Activated CD8-positive, alpha-beta memory T cell treated with anti-CD3 and anti-CD28 coated beads for 24 hours (primary cell): ENCODE data around the gene CSE1L.
"Not testable (repeated sequence)": the region's sequence is repeated elsewhere in the genome, so short reads cannot be mapped to it uniquely, and the experiment has no call there.

ENCODE experiments used
- DNase-seq: peaks from one replicate; pipeline ENCODE4 v3.0.0-alpha.2; 2020

CSE1L gene

GRCh38 chr20:49046087-49046900 lies at the start of gene CSE1L:
TSS of gene CSE1L (plus strand) at chr20:49046312. CDS start at chr20:49058464, 12,152 bp downstream.
- DNase-seq, result peak; percentile 99

GRCh38 chr20:48999890-49000870 lies 45.9 kb upstream of the CSE1L start:
- DNase-seq, result no peak

GRCh38 chr20:49001741-49002140 lies 44.4 kb upstream of the CSE1L start:
- no peak for DNase-seq

- DNase-seq, result no peak
These were observed 39.6 kb upstream of the CSE1L start for GRCh38 chr20:49006446-49006980.

- DNase-seq, result no peak
These were observed 36.0 kb upstream of the CSE1L start for GRCh38 chr20:49009899-49010631.

GRCh38 chr20:49024220-49024619 lies 21.9 kb upstream of the CSE1L start:
- DNase-seq, result no peak

- DNase-seq, result not testable (repeated sequence)
These were observed 17.9 kb upstream of the CSE1L start for GRCh38 chr20:49028177-49028576.

GRCh38 chr20:49028684-49029083 lies 17.4 kb upstream of the CSE1L start:
- DNase-seq, result no peak

GRCh38 chr20:49029203-49029602 lies 16.9 kb upstream of the CSE1L start:
- no peak for DNase-seq

- no peak for DNase-seq
These were observed 15.0 kb upstream of the CSE1L start for GRCh38 chr20:49030954-49031619.

- no peak for DNase-seq
These were observed 13.7 kb upstream of the CSE1L start for GRCh38 chr20:49032455-49032854.

- no peak for DNase-seq
These were observed 11.9 kb upstream of the CSE1L start for GRCh38 chr20:49034070-49034732.

- no peak for DNase-seq
These were observed 8.1 kb upstream of the CSE1L start for GRCh38 chr20:49037962-49038387.

- no peak for DNase-seq
These were observed 6.3 kb upstream of the CSE1L start for GRCh38 chr20:49039854-49040253.

GRCh38 chr20:49043000-49043399 lies 3.1 kb upstream of the CSE1L start:
- DNase-seq, result no peak

- no peak for DNase-seq
These were observed 549 bp upstream of the CSE1L start for GRCh38 chr20:49045440-49046086.

GRCh38 chr20:49052334-49052733 lies 6.2 kb downstream of the CSE1L start:
- no peak for DNase-seq

GRCh38 chr20:49054056-49054643 lies 8.0 kb downstream of the CSE1L start:
- DNase-seq, result no peak

- no peak for DNase-seq
These were observed 17.2 kb downstream of the CSE1L start for GRCh38 chr20:49063279-49063678.

GRCh38 chr20:49074521-49074920 lies 28.4 kb downstream of the CSE1L start:
- DNase-seq, result no peak

- DNase-seq, result no peak
These were observed 32.2 kb downstream of the CSE1L start for GRCh38 chr20:49078310-49078709.
